ENCODE measurements around the gene NAA50. TPM values are rescaled to one million over a fixed set of nuclear protein-coding genes. Genes with fewer than 3 reads are reported as not detected.

NAA50 gene
- total RNA-seq, 3 donors from 2014 or later (not counting 1 experiment from before 2014, with no cell fraction given) = 55.3 to 77.6 (median 61.0) TPM

DNA sequence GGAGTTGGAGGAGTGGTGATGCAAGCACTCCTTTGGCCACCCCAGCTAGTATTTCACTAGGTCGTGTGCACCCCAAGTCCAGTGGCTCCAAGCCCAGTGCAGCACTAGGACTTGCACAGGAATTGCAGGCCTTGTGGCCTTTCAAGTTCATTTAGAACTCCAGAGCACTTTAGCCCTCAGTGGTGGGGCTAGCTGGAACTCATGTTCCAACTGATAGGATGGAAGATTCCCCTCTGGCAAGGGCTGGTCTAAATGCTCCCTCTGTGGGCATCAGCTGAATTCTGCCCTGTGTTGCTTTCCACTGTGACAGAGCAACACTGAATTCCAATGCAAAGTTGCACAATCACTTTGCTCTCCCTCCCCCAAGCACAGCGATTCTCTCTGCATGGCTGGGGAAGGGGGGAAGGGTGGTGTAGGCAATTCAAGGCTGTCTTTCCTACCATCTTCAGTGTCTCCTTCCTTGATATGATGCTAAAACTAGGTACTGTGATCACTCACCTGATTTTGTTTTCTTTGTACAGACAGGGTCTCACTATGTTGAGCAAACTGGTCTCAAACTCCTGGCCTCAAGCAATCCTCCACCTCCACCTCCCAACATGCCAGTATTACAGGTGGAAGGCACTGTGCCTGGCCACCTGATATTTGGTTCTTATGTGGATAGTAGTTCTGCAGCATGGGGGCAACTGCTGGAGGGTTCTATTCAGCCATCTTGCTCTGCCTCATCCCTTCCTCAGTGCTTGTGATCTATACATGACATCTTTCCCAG lies 59.9 kb downstream of the NAA50 start:
- Mint-ChIP-seq H3K4me1 (peaks cover 0 to 16% of the 10 kb centered on the region in 2 donors), H3K36me3 (peaks cover 14% of the 10 kb centered on the region), H3K27ac (no peak overlapping the region), H3K4me3 (no peak overlapping the region), H3K9me3 (peaks cover 2 to 8% of the 10 kb centered on the region in 2 donors), H3K27me3 (ENCODE audit: low read depth in 2 of 2) (no peaks in the 10 kb centered on the region)
- DNase-seq (no peak), ATAC-seq (no peak)
- no peak overlapping the region for H3K27ac ChIP-seq (ENCODE audit: low read length)
- H3K9me3 ChIP-seq (ENCODE audit: control insufficient read depth, insufficient read depth, low read length) = peaks cover 9% of the 10 kb centered on the region
- intact Hi-C loops (cut with micrococcal nuclease) = no loop called here
- TF ChIP-seq, protein P1, sequence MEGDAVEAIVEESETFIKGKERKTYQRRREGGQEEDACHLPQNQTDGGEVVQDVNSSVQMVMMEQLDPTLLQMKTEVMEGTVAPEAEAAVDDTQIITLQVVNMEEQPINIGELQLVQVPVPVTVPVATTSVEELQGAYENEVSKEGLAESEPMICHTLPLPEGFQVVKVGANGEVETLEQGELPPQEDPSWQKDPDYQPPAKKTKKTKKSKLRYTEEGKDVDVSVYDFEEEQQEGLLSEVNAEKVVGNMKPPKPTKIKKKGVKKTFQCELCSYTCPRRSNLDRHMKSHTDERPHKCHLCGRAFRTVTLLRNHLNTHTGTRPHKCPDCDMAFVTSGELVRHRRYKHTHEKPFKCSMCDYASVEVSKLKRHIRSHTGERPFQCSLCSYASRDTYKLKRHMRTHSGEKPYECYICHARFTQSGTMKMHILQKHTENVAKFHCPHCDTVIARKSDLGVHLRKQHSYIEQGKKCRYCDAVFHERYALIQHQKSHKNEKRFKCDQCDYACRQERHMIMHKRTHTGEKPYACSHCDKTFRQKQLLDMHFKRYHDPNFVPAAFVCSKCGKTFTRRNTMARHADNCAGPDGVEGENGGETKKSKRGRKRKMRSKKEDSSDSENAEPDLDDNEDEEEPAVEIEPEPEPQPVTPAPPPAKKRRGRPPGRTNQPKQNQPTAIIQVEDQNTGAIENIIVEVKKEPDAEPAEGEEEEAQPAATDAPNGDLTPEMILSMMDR (IDR thresholded peaks at IDR 0.05) = no peak
- H3K27me3 ChIP-seq (ENCODE audit: control insufficient read depth, insufficient read depth, low read length) = no peaks in the 10 kb centered on the region
- no peaks in the 10 kb centered on the region for H3K4me1 ChIP-seq (ENCODE audit: control insufficient read depth, insufficient read depth, low read length)
- peaks cover 7% of the 10 kb centered on the region for H3K36me3 ChIP-seq (ENCODE audit: control insufficient read depth, insufficient read depth, low read length)
- WGBS (ENCODE audit: insufficient coverage) = 96% methylated on average over 1 of the region's 2 CpGs
- H3K4me3 ChIP-seq (ENCODE audit: low read length) = no peak overlapping the region

DNA sequence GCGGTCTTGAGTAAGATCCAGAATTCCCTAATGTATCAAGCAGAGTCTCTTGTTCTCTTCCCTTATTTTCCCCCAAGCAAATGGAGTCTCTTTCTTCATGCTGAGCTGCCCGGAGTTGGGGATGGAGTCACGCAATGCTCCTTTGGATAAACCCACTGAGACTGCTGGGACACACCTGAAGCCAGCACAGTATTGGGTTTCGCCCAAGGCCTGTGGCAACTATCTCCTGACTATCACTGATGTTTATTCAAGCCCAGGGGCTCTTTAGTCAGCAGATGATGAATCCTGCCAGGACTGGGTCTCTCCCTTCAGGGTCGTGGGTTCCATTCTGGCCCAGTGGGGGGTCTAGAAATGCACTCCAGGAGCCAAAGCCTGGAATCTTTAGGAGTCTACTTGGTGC lies 60.9 kb downstream of the NAA50 start:
- H3K9me3 ChIP-seq (ENCODE audit: control insufficient read depth, insufficient read depth, low read length) = peaks cover 9% of the 10 kb centered on the region
- intact Hi-C loops (cut with micrococcal nuclease) = no loop called here
- peaks cover 7% of the 10 kb centered on the region for H3K36me3 ChIP-seq (ENCODE audit: control insufficient read depth, insufficient read depth, low read length)
- Mint-ChIP-seq H3K4me1 (peaks cover 3 to 17% of the 10 kb centered on the region in 2 donors), H3K27ac (no peak overlapping the region), H3K36me3 (peaks cover 14% of the 10 kb centered on the region), H3K4me3 (no peak overlapping the region), H3K9me3 (peaks cover 2 to 8% of the 10 kb centered on the region in 2 donors), H3K27me3 (ENCODE audit: low read depth in 2 of 2) (no peaks in the 10 kb centered on the region)
- H3K27me3 ChIP-seq (ENCODE audit: control insufficient read depth, insufficient read depth, low read length) = no peaks in the 10 kb centered on the region
- 95% methylated on average over 5 of the region's 5 CpGs for WGBS (ENCODE audit: insufficient coverage)
- no peak overlapping the region for H3K27ac ChIP-seq (ENCODE audit: low read length)
- ATAC-seq = no peak
- H3K4me3 ChIP-seq (ENCODE audit: low read length) = no peak overlapping the region
- H3K4me1 ChIP-seq (ENCODE audit: control insufficient read depth, insufficient read depth, low read length) = no peaks in the 10 kb centered on the region
- TF ChIP-seq, protein P1 (IDR thresholded peaks at IDR 0.05) = no peak
- no peak for DNase-seq

DNA sequence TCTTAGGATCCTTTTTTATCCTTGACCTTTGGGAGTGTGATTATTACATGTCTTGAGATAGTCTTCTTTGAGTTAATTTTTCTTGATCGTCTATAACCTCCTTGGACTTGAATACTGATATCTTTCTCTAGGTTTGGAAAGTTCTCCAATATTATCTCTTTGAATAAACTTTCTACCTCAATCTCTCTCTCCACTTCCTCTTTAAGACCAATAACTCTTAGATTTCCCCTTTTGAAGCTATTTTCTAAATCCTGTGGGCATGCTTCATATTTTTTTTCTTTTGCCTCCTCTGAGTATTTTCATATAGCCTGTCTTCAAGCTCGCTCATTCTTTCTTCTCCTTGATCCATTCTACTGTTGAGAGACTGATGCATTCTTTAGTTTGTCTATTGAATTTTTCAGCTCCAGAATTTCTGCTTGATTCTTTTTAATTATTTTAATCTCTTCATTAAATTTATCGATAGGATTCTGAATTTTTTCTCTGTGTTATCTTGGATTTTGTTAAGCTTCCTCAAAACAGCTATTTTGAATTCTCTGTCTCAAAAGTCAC lies 61.7 kb downstream of the NAA50 start:
- Histone ChIP-seq H3K4me1 (ENCODE audit: control insufficient read depth, insufficient read depth, low read length) (no peaks in the 10 kb centered on the region), H3K4me3 (ENCODE audit: low read length) (no peak overlapping the region), H3K9me3 (ENCODE audit: control insufficient read depth, insufficient read depth, low read length) (peaks cover 9% of the 10 kb centered on the region), H3K36me3 (ENCODE audit: control insufficient read depth, insufficient read depth, low read length) (peaks cover 7% of the 10 kb centered on the region), H3K27ac (ENCODE audit: low read length) (no peak overlapping the region), H3K27me3 (ENCODE audit: control insufficient read depth, insufficient read depth, low read length) (no peaks in the 10 kb centered on the region)
- TF ChIP-seq, protein P1 (IDR thresholded peaks at IDR 0.05) = no peak
- H3K27me3 Mint-ChIP-seq (ENCODE audit: low read depth in 2 of 2) = no peaks in the 10 kb centered on the region
- no peak overlapping the region for H3K27ac Mint-ChIP-seq
- WGBS (ENCODE audit: insufficient coverage) = 100% methylated on average over 1 of the region's 3 CpGs
- intact Hi-C loops (cut with micrococcal nuclease) = no loop called here
- H3K36me3 Mint-ChIP-seq = peaks cover 14% of the 10 kb centered on the region
- DNase-seq = no peak
- H3K4me1 Mint-ChIP-seq = peaks cover 9 to 23% of the 10 kb centered on the region in 2 donors
- no peak overlapping the region for H3K4me3 Mint-ChIP-seq
- ATAC-seq = no peak
- H3K9me3 Mint-ChIP-seq = peaks cover 2 to 8% of the 10 kb centered on the region in 2 donors
